ENCODE measurements around the gene RAB11FIP4. TPM values are rescaled to one million over a fixed set of nuclear protein-coding genes. Genes with fewer than 3 reads are reported as not detected.

Gene RAB11FIP4
- total RNA-seq, 4 donors from 2014 or later: 28.9 to 46.8 (median 35.7) TPM

GRCh38 chr17:31458829-31459228, 67.4 kb downstream of the RAB11FIP4 start:
- 71% methylated on average over 2 of the region's 2 CpGs for WGBS
- no peaks in the 10 kb centered on the region for H3K4me1 ChIP-seq
- no peaks in the 10 kb centered on the region for H3K27me3 ChIP-seq
- H3K9me3 ChIP-seq: no peaks in the 10 kb centered on the region
- no peak for DNase-seq (ENCODE audit: low spot score in 2 of 2)
- H3K36me3 ChIP-seq: no peaks in the 10 kb centered on the region
- no peak overlapping the region for H3K27ac ChIP-seq
- H3K4me3 ChIP-seq: no peak overlapping the region
- no peak for TF ChIP-seq EP300 (IDR thresholded peaks at IDR 0.05)
- TF ChIP-seq POLR2A (IDR thresholded peaks at IDR 0.05): no peak
- TF ChIP-seq POLR2AphosphoS5 (IDR thresholded peaks at IDR 0.05): no peak
- TF ChIP-seq, protein P1, sequence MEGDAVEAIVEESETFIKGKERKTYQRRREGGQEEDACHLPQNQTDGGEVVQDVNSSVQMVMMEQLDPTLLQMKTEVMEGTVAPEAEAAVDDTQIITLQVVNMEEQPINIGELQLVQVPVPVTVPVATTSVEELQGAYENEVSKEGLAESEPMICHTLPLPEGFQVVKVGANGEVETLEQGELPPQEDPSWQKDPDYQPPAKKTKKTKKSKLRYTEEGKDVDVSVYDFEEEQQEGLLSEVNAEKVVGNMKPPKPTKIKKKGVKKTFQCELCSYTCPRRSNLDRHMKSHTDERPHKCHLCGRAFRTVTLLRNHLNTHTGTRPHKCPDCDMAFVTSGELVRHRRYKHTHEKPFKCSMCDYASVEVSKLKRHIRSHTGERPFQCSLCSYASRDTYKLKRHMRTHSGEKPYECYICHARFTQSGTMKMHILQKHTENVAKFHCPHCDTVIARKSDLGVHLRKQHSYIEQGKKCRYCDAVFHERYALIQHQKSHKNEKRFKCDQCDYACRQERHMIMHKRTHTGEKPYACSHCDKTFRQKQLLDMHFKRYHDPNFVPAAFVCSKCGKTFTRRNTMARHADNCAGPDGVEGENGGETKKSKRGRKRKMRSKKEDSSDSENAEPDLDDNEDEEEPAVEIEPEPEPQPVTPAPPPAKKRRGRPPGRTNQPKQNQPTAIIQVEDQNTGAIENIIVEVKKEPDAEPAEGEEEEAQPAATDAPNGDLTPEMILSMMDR (IDR thresholded peaks at IDR 0.05): no peak

GRCh38 chr17:31459716-31460115, 68.2 kb downstream of the RAB11FIP4 start:
- DNase-seq (ENCODE audit: low spot score in 2 of 2): no peak
- no peaks in the 10 kb centered on the region for H3K36me3 ChIP-seq
- H3K4me3 ChIP-seq: no peak overlapping the region
- 56% methylated on average over 4 of the region's 4 CpGs for WGBS
- H3K4me1 ChIP-seq: no peaks in the 10 kb centered on the region
- no peaks in the 10 kb centered on the region for H3K27me3 ChIP-seq
- TF ChIP-seq POLR2AphosphoS5 (IDR thresholded peaks at IDR 0.05) (no peak), POLR2A (IDR thresholded peaks at IDR 0.05) (no peak)
- no peak overlapping the region for H3K27ac ChIP-seq
- no peaks in the 10 kb centered on the region for H3K9me3 ChIP-seq

GRCh38 chr17:31460226-31460721, 68.8 kb downstream of the RAB11FIP4 start:
- no peaks in the 10 kb centered on the region for H3K36me3 ChIP-seq
- 81% methylated on average over 6 of the region's 6 CpGs for WGBS
- H3K4me3 ChIP-seq: no peak overlapping the region
- no peak for TF ChIP-seq POLR2A (IDR thresholded peaks at IDR 0.05)
- TF ChIP-seq EP300 (IDR thresholded peaks at IDR 0.05): no peak
- TF ChIP-seq POLR2AphosphoS5 (IDR thresholded peaks at IDR 0.05): no peak
- TF ChIP-seq, protein P1 (IDR thresholded peaks at IDR 0.05): no peak
- no peaks in the 10 kb centered on the region for H3K4me1 ChIP-seq
- DNase-seq (ENCODE audit: low spot score in 2 of 2): no peak
- H3K9me3 ChIP-seq: no peaks in the 10 kb centered on the region
- no peak overlapping the region for H3K27ac ChIP-seq
- no peaks in the 10 kb centered on the region for H3K27me3 ChIP-seq

GRCh38 chr17:31461227-31461810, 69.8 kb downstream of the RAB11FIP4 start:
- WGBS: 85% methylated on average over 8 of the region's 8 CpGs
- Histone ChIP-seq H3K27ac (no peak overlapping the region), H3K36me3 (no peaks in the 10 kb centered on the region), H3K9me3 (no peaks in the 10 kb centered on the region), H3K4me1 (no peaks in the 10 kb centered on the region), H3K27me3 (no peaks in the 10 kb centered on the region), H3K4me3 (no peak overlapping the region)
- no peak for TF ChIP-seq POLR2A (IDR thresholded peaks at IDR 0.05)
- TF ChIP-seq, protein P1 (IDR thresholded peaks at IDR 0.05): no peak
- no peak for DNase-seq (ENCODE audit: low spot score in 2 of 2)

DNA sequence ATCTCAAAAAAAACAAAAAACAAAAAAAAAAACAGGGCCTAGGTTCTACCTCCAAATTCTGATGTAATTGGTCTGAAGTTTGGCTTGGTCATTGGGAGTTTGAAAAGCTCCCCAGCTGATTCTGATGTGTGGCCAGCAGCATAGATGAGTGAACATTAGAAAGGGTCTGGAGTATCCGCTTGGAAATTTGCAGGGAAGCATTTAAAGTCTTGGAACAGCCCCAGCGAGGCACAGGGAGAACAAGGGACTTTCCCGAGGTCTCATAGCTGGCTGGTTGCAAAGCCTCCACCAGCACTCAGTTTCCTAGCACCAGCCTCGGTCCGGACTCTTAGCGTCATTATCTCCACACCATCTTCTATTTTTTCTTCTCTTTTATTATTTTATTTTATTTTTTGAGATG, 70.8 kb downstream of the RAB11FIP4 start:
- no peak for DNase-seq (ENCODE audit: low spot score in 2 of 2)
- no peaks in the 10 kb centered on the region for H3K4me1 ChIP-seq
- no peak for TF ChIP-seq EP300 (IDR thresholded peaks at IDR 0.05)
- no peaks in the 10 kb centered on the region for H3K27me3 ChIP-seq
- no peaks in the 10 kb centered on the region for H3K9me3 ChIP-seq
- H3K36me3 ChIP-seq: no peaks in the 10 kb centered on the region
- H3K27ac ChIP-seq: no peak overlapping the region
- no peak overlapping the region for H3K4me3 ChIP-seq
- WGBS: 55% methylated on average over 6 of the region's 6 CpGs

DNA sequence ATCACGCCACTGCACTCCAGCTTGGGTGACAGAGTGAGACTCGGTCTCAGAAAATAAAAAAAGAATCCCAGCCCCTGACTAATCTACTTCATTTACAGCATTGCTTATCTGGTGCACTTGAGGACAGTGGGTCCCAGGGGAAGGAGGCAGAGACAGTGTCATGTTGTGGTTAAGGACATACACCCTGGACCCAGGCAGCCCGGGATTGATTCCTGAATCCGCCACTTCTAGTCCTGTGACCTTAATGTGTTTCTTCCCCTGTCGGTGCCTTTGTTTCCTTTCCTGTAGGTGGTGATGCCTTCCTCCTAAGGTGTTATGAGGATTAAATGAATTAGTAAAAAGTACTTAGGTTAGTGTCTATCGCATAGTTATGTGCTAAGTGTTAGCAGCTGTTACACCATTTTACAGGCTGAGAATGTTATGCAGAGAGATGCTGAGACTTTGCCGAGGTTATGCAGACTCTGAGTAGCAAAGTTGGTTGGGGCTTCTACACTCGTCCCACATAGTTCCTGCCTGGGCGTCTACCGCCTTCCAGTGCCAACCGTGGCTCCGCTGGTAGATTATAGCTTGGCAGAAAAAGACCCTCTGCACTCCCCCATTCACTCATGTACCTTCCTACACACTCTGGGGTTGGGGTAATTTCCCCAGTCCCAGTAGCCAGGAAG, 74.8 kb downstream of the RAB11FIP4 start:
- Histone ChIP-seq H3K27ac (no peak overlapping the region), H3K4me1 (no peaks in the 10 kb centered on the region), H3K4me3 (no peak overlapping the region), H3K9me3 (no peaks in the 10 kb centered on the region), H3K36me3 (no peaks in the 10 kb centered on the region), H3K27me3 (no peaks in the 10 kb centered on the region)
- DNase-seq (ENCODE audit: low spot score in 2 of 2): no peak
- no peak for TF ChIP-seq EP300 (IDR thresholded peaks at IDR 0.05)
- TF ChIP-seq POLR2AphosphoS5 (IDR thresholded peaks at IDR 0.05): no peak
- TF ChIP-seq, protein P1 (IDR thresholded peaks at IDR 0.05): no peak
- TF ChIP-seq POLR2A (IDR thresholded peaks at IDR 0.05): no peak
- 90% methylated on average over 12 of the region's 12 CpGs for WGBS

Data from suprapubic skin (tissue), 4 donors.